Measurements from ENCODE around the gene PCDHB6.
"Not testable (repeated sequence)": the region's sequence is repeated elsewhere in the genome, so short reads cannot be mapped to it uniquely, and the experiment has no call there.

Gene PCDHB6

GRCh38 chr5:141172381-141173204 lies 22.7 kb downstream of the PCDHB6 start, which contains the start of gene PCDHB7:
TSS of gene PCDHB7 (plus strand) at chr5:141172644. CDS start at chr5:141172836, 192 bp downstream.
- no peak for DNase-seq (ENCODE audit: low read depth in 2 of 2)

DNA sequence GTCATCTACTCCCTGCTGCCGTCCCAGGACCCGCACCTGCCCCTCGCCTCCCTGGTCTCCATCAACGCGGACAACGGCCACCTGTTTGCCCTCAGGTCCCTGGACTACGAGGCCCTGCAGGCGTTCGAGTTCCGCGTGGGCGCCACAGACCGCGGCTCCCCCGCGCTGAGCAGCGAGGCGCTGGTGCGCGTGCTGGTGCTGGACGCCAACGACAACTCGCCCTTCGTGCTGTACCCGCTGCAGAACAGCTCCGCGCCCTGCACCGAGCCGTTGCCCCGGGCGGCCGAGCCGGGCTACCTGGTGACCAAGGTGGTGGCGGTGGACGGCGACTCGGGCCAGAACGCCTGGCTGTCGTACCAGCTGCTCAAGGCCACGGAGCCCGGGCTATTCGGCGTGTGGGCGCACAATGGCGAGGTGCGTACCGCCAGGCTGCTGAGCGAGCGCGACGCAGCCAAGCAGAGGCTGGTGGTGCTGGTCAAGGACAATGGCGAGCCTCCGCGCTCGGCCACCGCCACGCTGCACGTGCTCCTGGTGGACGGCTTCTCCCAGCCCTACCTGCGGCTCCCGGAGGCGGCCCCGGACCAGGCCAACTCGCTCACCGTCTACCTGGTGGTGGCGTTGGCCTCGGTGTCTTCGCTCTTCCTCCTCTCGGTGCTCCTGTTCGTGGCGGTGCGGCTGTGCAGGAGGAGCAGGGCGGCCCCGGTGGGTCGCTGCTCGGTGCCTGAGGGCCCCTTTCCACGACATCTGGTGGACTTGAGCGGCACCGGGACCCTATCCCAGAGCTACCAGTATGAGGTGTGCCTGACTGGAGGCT lies 24.6 kb downstream of the PCDHB6 start:
- DNase-seq (ENCODE audit: low read depth in 2 of 2), result not testable (repeated sequence)

GRCh38 chr5:141175933-141176332 lies 26.1 kb downstream of the PCDHB6 start:
- no peak for DNase-seq (ENCODE audit: low read depth in 2 of 2)

GRCh38 chr5:141177577-141178191 lies 27.8 kb downstream of the PCDHB6 start, which contains the start of gene PCDHB8:
TSS of gene PCDHB8 (plus strand) at chr5:141177790. CDS start at chr5:141178035, 245 bp downstream.
- not testable (repeated sequence) for DNase-seq (ENCODE audit: low read depth in 2 of 2)

DNA sequence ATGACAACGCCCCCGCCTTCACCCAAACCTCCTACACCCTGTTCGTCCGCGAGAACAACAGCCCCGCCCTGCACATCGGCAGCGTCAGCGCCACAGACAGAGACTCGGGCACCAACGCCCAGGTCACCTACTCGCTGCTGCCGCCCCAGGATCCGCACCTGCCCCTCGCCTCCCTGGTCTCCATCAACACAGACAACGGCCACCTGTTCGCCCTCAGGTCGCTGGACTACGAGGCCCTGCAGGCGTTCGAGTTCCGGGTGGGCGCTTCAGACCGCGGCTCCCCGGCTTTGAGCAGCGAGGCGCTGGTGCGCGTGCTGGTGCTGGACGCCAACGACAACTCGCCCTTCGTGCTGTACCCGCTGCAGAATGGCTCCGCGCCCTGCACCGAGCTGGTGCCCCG lies 29.5 kb downstream of the PCDHB6 start:
- not testable (repeated sequence) for DNase-seq (ENCODE audit: low read depth in 2 of 2)

GRCh38 chr5:141179876-141180275 lies 30.0 kb downstream of the PCDHB6 start:
- not testable (repeated sequence) for DNase-seq (ENCODE audit: low read depth in 2 of 2)

DNA sequence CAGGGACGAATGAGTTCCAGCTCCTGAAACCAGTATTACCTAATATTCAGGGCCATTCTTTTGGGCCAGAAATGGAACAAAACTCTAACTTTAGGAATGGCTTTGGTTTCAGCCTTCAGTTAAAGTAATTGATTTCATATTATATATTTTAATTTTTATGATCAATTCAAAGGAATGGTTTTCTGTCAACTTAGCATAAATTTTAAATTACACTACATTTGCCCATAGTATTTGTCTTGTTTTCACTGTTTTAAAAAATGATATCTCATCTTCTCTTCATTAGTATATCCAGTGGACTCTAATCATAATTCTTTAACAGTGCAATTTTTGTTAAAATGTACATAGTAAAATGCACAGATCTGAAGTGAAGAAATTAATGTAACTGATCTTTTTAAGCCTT lies 30.5 kb downstream of the PCDHB6 start:
- no peak for DNase-seq (ENCODE audit: low read depth in 2 of 2)

DNA sequence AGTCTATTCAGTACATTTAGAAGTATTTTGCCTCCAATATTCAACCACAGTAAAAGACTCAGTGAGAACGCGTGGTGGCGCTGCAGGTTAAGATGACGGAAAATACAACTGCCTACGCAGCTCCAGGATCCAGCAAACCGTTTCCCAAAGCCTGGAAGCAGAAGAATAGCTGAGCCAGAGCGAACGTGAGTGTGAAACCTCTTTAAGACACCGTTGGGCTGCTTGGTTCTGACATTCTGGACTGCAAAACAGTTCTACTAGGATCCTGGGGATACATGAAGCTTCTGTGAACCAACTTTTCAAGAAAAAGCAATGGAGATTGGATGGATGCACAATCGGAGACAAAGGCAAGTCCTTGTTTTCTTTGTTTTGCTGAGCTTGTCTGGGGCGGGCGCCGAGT lies 32.4 kb downstream of the PCDHB6 start, which contains the start of gene PCDHB16:
TSS of gene PCDHB16 (plus strand) at position 140 of the 400 bp plus-strand sequence. CDS start at position 313, 173 bp downstream.
- DNase-seq (ENCODE audit: low read depth in 2 of 2), result no peak

DNA sequence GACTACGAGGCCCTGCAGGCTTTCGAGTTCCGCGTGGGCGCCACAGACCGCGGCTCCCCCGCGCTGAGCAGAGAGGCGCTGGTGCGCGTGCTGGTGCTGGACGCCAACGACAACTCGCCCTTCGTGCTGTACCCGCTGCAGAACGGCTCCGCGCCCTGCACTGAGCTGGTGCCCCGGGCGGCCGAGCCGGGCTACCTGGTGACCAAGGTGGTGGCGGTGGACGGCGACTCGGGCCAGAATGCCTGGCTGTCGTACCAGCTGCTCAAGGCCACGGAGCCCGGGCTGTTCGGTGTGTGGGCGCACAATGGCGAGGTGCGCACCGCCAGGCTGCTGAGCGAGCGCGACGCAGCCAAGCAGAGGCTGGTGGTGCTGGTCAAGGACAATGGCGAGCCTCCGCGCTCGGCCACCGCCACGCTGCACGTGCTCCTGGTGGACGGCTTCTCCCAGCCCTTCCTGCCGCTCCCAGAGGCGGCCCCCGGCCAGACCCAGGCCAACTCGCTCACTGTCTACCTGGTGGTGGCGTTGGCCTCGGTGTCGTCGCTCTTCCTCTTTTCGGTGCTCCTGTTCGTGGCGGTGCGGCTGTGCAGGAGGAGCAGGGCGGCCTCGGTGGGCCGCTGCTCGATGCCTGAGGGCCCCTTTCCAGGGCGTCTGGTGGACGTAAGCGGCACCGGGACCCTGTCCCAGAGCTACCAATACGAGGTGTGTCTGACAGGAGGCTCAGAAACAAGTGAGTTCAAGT lies 34.4 kb downstream of the PCDHB6 start:
- DNase-seq (ENCODE audit: low read depth in 2 of 2), result not testable (repeated sequence)

DNA sequence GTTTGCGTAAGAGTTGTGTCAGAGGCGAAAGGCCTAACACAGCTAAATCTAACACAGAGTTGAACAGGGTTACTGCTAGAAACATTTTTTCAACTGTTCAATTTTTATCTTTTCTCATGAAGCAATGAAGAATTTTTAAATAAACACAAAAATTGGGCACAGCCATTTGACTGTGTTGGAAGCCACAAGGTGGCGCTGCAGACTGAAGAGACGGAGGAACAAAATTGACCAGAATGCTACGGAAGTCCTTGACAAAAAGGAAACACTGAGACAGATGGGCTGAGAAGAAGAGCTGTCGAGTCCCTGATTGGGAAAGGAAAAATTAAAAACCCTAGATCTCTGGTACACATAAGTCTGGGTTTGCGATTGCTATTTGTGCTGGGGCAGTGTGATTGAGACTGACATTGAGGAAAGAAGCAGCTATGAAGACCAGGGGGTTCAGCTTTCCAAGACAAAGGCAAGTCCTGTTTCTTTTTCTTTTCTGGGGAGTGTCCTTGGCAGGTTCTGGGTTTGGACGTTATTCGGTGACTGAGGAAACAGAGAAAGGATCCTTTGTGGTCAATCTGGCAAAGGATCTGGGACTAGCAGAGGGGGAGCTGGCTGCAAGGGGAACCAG lies 37.1 kb downstream of the PCDHB6 start, which contains the start of gene PCDHB9:
TSS of gene PCDHB9 (plus strand) at position 265 of the 616 bp plus-strand sequence. CDS start at position 423, 158 bp downstream.
- DNase-seq (ENCODE audit: low read depth in 2 of 2), result no peak

DNA sequence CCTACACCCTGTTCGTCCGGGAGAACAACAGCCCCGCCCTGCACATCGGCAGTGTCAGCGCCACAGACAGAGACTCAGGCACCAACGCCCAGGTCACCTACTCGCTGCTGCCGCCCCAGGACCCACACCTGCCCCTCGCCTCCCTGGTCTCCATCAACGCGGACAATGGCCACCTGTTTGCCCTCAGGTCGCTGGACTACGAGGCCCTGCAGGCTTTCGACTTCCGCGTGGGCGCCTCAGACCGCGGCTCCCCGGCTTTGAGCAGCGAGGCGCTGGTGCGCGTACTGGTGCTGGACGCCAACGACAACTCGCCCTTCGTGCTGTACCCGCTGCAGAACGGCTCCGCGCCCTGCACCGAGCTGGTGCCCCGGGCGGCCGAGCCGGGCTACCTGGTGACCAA lies 38.8 kb downstream of the PCDHB6 start:
- DNase-seq (ENCODE audit: low read depth in 2 of 2), result not testable (repeated sequence)

DNA sequence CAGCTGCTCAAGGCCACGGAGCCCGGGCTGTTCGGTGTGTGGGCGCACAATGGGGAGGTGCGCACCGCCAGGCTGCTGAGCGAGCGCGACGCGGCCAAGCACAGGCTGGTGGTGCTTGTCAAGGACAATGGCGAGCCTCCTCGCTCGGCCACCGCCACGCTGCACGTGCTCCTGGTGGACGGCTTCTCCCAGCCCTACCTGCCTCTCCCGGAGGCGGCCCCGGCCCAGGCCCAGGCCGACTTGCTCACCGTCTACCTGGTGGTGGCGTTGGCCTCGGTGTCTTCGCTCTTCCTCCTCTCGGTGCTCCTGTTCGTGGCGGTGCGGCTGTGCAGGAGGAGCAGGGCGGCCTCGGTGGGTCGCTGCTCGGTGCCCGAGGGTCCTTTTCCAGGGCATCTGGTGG lies 39.3 kb downstream of the PCDHB6 start:
- not testable (repeated sequence) for DNase-seq (ENCODE audit: low read depth in 2 of 2)

- DNase-seq (ENCODE audit: low read depth in 2 of 2), result no peak
These were observed 42.4 kb downstream of the PCDHB6 start, which contains the start of gene PCDHB10 for GRCh38 chr5:141192110-141192725. TSS of gene PCDHB10 (plus strand) at chr5:141192353. CDS start at chr5:141192553, 200 bp downstream.

GRCh38 chr5:141194332-141194731 lies 44.5 kb downstream of the PCDHB6 start:
- DNase-seq (ENCODE audit: low read depth in 2 of 2), result not testable (repeated sequence)

GRCh38 chr5:141196363-141196762 lies 46.5 kb downstream of the PCDHB6 start:
- DNase-seq (ENCODE audit: low read depth in 2 of 2), result no peak

DNA sequence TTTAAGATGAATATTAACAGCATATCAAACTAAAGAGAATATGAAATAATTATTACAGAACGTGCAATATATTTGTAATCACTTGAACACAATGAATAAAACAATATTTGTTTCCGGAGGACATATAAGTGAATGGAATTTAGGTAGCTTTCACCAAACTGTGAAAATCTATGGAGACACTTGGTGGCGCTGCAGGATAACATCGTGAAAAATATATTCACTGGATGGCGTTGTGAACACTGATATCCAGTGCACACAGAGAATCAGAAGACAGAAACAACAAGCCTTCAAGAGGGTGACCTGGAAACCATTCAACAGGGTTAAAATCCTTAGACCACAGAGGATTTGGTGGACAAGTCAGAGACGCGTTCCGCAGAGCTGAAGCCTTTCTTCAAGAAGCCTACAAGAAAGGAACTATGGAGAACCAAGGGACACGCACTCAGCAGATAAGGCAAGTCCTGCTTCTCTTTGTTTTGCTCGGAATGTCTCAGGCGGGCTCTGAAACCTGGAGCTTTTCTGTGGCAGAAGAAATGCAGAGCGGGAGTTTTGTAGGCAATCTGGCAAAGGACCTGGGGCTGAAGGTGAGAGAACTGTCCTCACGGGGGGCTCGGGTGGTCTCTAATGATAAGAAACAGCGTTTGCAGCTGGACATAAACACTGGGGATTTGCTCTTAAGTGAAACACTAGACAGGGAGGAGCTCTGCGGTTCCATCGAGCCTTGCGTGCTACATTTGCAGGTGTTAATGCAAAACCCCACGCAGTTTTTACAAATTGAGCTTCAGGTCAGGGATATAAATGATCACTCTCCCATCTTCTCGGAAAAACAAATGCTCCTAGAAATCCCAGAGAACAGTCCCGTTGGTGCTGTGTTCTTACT lies 49.7 kb downstream of the PCDHB6 start, which contains the start of gene PCDHB11:
TSS of gene PCDHB11 (plus strand) at position 269 of the 877 bp plus-strand sequence. CDS start at position 417, 148 bp downstream.
- no peak for DNase-seq (ENCODE audit: low read depth in 2 of 2)

DNA sequence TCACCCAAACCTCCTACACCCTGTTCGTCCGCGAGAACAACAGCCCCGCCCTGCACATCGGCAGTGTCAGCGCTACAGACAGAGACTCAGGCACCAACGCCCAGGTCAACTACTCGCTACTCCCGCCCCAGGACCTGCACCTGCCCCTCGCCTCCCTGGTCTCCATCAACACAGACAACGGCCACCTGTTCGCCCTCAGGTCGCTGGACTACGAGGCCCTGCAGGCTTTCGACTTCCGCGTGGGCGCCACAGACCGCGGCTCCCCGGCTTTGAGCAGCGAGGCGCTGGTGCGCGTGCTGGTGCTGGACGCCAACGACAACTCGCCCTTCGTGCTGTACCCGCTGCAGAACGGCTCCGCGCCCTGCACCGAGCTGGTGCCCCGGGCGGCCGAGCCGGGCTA lies 51.3 kb downstream of the PCDHB6 start:
- DNase-seq (ENCODE audit: low read depth in 2 of 2), result not testable (repeated sequence)

DNA sequence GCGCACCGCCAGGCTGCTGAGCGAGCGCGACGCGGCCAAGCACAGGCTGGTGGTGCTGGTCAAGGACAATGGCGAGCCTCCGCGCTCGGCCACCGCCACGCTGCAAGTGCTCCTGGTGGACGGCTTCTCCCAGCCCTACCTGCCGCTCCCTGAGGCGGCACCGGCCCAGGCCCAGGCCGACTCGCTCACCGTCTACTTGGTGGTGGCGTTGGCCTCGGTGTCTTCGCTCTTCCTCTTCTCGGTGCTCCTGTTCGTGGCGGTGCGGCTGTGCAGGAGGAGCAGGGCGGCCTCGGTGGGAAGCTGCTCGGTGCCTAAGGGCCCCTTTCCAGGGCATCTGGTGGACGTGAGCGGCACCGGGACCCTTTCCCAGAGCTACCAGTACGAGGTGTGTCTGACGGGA lies 51.8 kb downstream of the PCDHB6 start:
- DNase-seq (ENCODE audit: low read depth in 2 of 2), result not testable (repeated sequence)

All from stimulated activated CD8-positive, alpha-beta memory T cell treated with anti-CD3 and anti-CD28 coated beads, Interleukin-7, amount 100 ng/mL, for 4 hours (primary cell).